CD4-positive, alpha-beta T cell (primary cell): Measurements from ENCODE around the gene KRTAP5-7. TPM values are rescaled to one million over a fixed set of nuclear protein-coding genes. Genes with fewer than 3 reads are reported as not detected.

Source experiments
- ATAC-seq: fragments of 200-7000 bp; cut with Tn5 transposase; one replicate; pipeline ENCODE4 v1.10.0; 2022; ENCODE audit warnings: mild to moderate bottlenecking; ENCODE audit not compliant: poor library complexity
- CTCF ChIA-PET: fragments of 350-600 bp; sonication (Branson Sonifier 250); formaldehyde crosslinking; loops from one replicate; lab custom pipeline; 2021; ENCODE audit warnings: antibody characterized with exemption, inconsistent platforms; lab: Charles Lee
- POLR2A ChIA-PET: fragments of 350-600 bp; sonication (Branson Sonifier 250); formaldehyde crosslinking; loops from one replicate; lab custom pipeline; 2021; ENCODE audit warnings: antibody characterized with exemption, inconsistent platforms; lab: Charles Lee
- DNase-seq, 14 experiments: peaks; one replicate each; pipeline ENCODE4 v3.0.0-alpha.2; 2013 to 2020; ENCODE audit warnings: mixed read lengths in 2 of 14
- H3K27ac ChIP-seq, 2 donors: one replicate each; pipeline versions ENCODE4 v1.5.1 to v1.7.0; 2013; ENCODE audit warnings: low read length in 2 of 2, low read depth in 1 of 2, mild to moderate bottlenecking in 1 of 2
- H3K27me3 ChIP-seq, 2 experiments: 1 replicate in 1 of 2; 2 replicates in 1 of 2; pipeline versions ENCODE4 v1.6.1 to v1.7.0; 2013; ENCODE audit warnings: low read length in 2 of 2, control low read depth in 1 of 2, mild to moderate bottlenecking in 1 of 2, moderate library complexity in 1 of 2; ENCODE audit not compliant: insufficient read depth in 2 of 2, control insufficient read depth in 1 of 2
- H3K36me3 ChIP-seq: one replicate; pipeline ENCODE4 v1.6.1; 2013; ENCODE audit warnings: low read length, control low read depth; ENCODE audit not compliant: insufficient read depth
- H3K4me1 ChIP-seq: one replicate; pipeline ENCODE4 v1.6.1; 2013; ENCODE audit warnings: low read length, control low read depth; ENCODE audit not compliant: insufficient read depth
- H3K4me3 ChIP-seq: one replicate; pipeline ENCODE4 v1.5.1; 2013; ENCODE audit warnings: mild to moderate bottlenecking, low read length, moderate library complexity
- H3K9me3 ChIP-seq, 2 experiments: 1 replicate in 1 of 2; 2 replicates in 1 of 2; pipeline versions ENCODE4 v1.6.1 to v1.7.0; 2013; ENCODE audit warnings: low read length in 2 of 2, mild to moderate bottlenecking in 2 of 2, control low read depth in 1 of 2, moderate library complexity in 1 of 2; ENCODE audit not compliant: control insufficient read depth in 1 of 2, insufficient read depth in 1 of 2
- H3K27ac Mint-ChIP-seq: one replicate; pipeline ENCODE4 v1.8.0; 2020; ENCODE audit warnings: mixed read lengths
- H3K27me3 Mint-ChIP-seq: one replicate; pipeline ENCODE4 v1.8.0; 2021; ENCODE audit warnings: mixed read lengths
- H3K36me3 Mint-ChIP-seq: one replicate; pipeline ENCODE4 v1.8.0; 2021; ENCODE audit warnings: low read depth, mixed read lengths
- H3K4me1 Mint-ChIP-seq: one replicate; pipeline ENCODE4 v1.8.0; 2021; ENCODE audit warnings: low read depth, mixed read lengths
- H3K4me3 Mint-ChIP-seq: one replicate; pipeline ENCODE4 v1.8.0; 2020; ENCODE audit warnings: mild to moderate bottlenecking, mixed read lengths
- H3K9me3 Mint-ChIP-seq: one replicate; pipeline ENCODE4 v1.8.0; 2020; ENCODE audit warnings: mixed read lengths
- CTCF ChIP-seq: fragments of 200-600 bp; IDR thresholded peaks from one replicate; pipeline ENCODE4 v1.8.0; 2022; ENCODE audit warnings: antibody characterized with exemption, mild to moderate bottlenecking
- intact Hi-C, 2 experiments: fragments of 100-400 bp; cut with DNase I in 1 of 2; cut with micrococcal nuclease in 1 of 2; formaldehyde crosslinking; loops; one replicate each; pipeline versions ENCODE4 v1.15.1 to v1.9.0; 2023 to 2025; cut with DNase I, micrococcal nuclease
- total RNA-seq, 174 experiments: library from RNA in 2 of 174; stranded (reverse) in 2 of 174; gene quantifications; one replicate each; pipeline ENCODE4 v1.2.3 and lab custom pipeline; 2021 to 2026

Gene KRTAP5-7
- total RNA-seq, 2 experiments from 2014 or later = not detected

GRCh38 chr11:71525938-71526495 is 1.1 kb upstream of the KRTAP5-7 start:
- CTCF ChIA-PET = no interaction called here
- H3K27me3 Mint-ChIP-seq = peaks cover 5% of the 10 kb centered on the region
- Histone ChIP-seq H3K27me3 (peaks cover 0 to 2% of the 10 kb centered on the region in 2 experiments), H3K9me3 (peaks cover 0 to 3% of the 10 kb centered on the region in 2 experiments), H3K4me1 (no peaks in the 10 kb centered on the region), H3K27ac (no peak overlapping the region), H3K4me3 (no peak overlapping the region), H3K36me3 (no peaks in the 10 kb centered on the region)
- no peak for ATAC-seq
- H3K36me3 Mint-ChIP-seq = no peaks in the 10 kb centered on the region
- DNase-seq = no peak
- no peak overlapping the region for H3K4me3 Mint-ChIP-seq
- intact Hi-C loops = no loop called here
- H3K27ac Mint-ChIP-seq = no peak overlapping the region
- H3K4me1 Mint-ChIP-seq = no peaks in the 10 kb centered on the region
- POLR2A ChIA-PET = no interaction called here
- no peak for TF ChIP-seq CTCF
- peaks cover 6% of the 10 kb centered on the region for H3K9me3 Mint-ChIP-seq

- CTCF ChIA-PET = no interaction called here
- POLR2A ChIA-PET = no interaction called here
- DNase-seq = no peak
These were observed 626 bp downstream of the KRTAP5-7 start for GRCh38 chr11:71527576-71528210.

DNA sequence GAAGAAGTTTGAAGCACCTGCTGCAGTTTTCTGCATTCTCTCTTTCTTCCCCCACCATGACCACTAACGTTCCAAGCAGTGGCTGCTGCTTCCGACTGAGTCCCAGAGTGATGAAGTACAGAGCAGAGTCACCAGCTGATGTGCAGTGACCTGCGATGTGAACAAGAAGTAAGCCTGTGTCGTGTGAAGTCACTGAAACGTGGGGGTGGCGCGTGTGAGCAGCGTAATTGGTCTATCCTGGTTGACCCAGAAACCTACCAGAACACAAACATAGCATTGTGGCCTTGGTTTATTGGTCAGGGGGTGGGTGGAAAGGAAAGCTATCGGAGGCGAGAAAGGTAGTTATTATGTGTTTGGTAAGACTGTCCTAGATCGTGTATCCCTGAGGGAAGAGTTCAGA is 3.5 kb downstream of the KRTAP5-7 start:
- Histone ChIP-seq H3K4me3 (no peak overlapping the region), H3K27me3 (no peaks in the 10 kb centered on the region), H3K4me1 (no peaks in the 10 kb centered on the region), H3K27ac (no peak overlapping the region), H3K9me3 (peaks cover 0 to 3% of the 10 kb centered on the region in 2 experiments), H3K36me3 (no peaks in the 10 kb centered on the region)
- no peak overlapping the region for H3K4me3 Mint-ChIP-seq
- ChIA-PET CTCF (no interaction called here), POLR2A (no interaction called here)
- DNase-seq (no peak), ATAC-seq (peak; percentile 34)
- no peaks in the 10 kb centered on the region for H3K9me3 Mint-ChIP-seq
- no peaks in the 10 kb centered on the region for H3K4me1 Mint-ChIP-seq
- TF ChIP-seq CTCF = no peak
- H3K36me3 Mint-ChIP-seq = no peaks in the 10 kb centered on the region
- intact Hi-C loops = no loop called here
- H3K27me3 Mint-ChIP-seq = peaks cover 5% of the 10 kb centered on the region
- no peak overlapping the region for H3K27ac Mint-ChIP-seq

More at GRCh38 chr11:71527576-71528210, 626 bp downstream of the KRTAP5-7 start:
- Histone ChIP-seq H3K36me3 (no peaks in the 10 kb centered on the region), H3K27me3 (peaks cover 0 to 2% of the 10 kb centered on the region in 2 experiments), H3K27ac (no peak overlapping the region), H3K4me1 (no peaks in the 10 kb centered on the region), H3K9me3 (peaks cover 0 to 3% of the 10 kb centered on the region in 2 experiments), H3K4me3 (no peak overlapping the region)
- no peaks in the 10 kb centered on the region for H3K36me3 Mint-ChIP-seq
- TF ChIP-seq CTCF = no peak
- peaks cover 5% of the 10 kb centered on the region for H3K27me3 Mint-ChIP-seq
- no peak overlapping the region for H3K27ac Mint-ChIP-seq
- ATAC-seq = no peak
- peaks cover 2% of the 10 kb centered on the region for H3K9me3 Mint-ChIP-seq
- H3K4me3 Mint-ChIP-seq = no peak overlapping the region
- intact Hi-C loops = no loop called here
- no peaks in the 10 kb centered on the region for H3K4me1 Mint-ChIP-seq
